Liver (tissue), 9 donors: ENCODE results near the gene DDX54. TPM values are rescaled to one million over a fixed set of nuclear protein-coding genes. Genes with fewer than 3 reads are reported as not detected.

Source experiments
- DNase-seq: peaks from one replicate; pipeline ENCODE4 v3.0.0-alpha.2; 2017; ENCODE audit warnings: low spot score
- H3K27ac ChIP-seq, 2 donors: one replicate each; pipeline ENCODE4 v1.7.0; 2013; ENCODE audit warnings: inconsistent platforms in 2 of 2, low read length in 2 of 2, control low read depth in 1 of 2, low read depth in 1 of 2, mild to moderate bottlenecking in 1 of 2
- H3K27me3 ChIP-seq, 4 donors: one replicate each; pipeline versions ENCODE4 v1.6.1 to v1.7.0; 2013; ENCODE audit warnings: low read length in 3 of 4, inconsistent platforms in 1 of 4, mild to moderate bottlenecking in 1 of 4, moderate library complexity in 1 of 4; ENCODE audit not compliant: control insufficient read depth in 4 of 4, insufficient read depth in 4 of 4
- H3K36me3 ChIP-seq, 4 donors: one replicate each; pipeline versions ENCODE4 v1.6.1 to v1.7.0; 2013; ENCODE audit warnings: low read length in 3 of 4, mild to moderate bottlenecking in 3 of 4, low read depth in 1 of 4, moderate library complexity in 1 of 4; ENCODE audit not compliant: control insufficient read depth in 4 of 4, insufficient read depth in 3 of 4
- H3K4me1 ChIP-seq, 4 donors: one replicate each; pipeline versions ENCODE4 v1.6.1 to v1.7.0; 2013; ENCODE audit warnings: low read length in 3 of 4, mild to moderate bottlenecking in 3 of 4, moderate library complexity in 1 of 4; ENCODE audit not compliant: control insufficient read depth in 4 of 4, insufficient read depth in 4 of 4
- H3K4me3 ChIP-seq, 3 donors: one replicate each; pipeline versions ENCODE4 v1.6.1 to v1.7.0; 2013; ENCODE audit warnings: low read length in 3 of 3, control low read depth in 1 of 3, low read depth in 1 of 3, mild to moderate bottlenecking in 1 of 3
- H3K9ac ChIP-seq, 2 donors: one replicate each; pipeline ENCODE4 v1.7.0; 2013; ENCODE audit warnings: low read length in 2 of 2, mild to moderate bottlenecking in 2 of 2, moderate library complexity in 2 of 2, control low read depth in 1 of 2, low read depth in 1 of 2
- H3K9me3 ChIP-seq, 4 donors: one replicate each; pipeline versions ENCODE4 v1.6.1 to v1.7.0; 2013; ENCODE audit warnings: low read length in 3 of 4; ENCODE audit not compliant: control insufficient read depth in 4 of 4
- ATF3 ChIP-seq: IDR thresholded peaks from 2 replicates; pipeline ENCODE4 v1.6.1; 2016; ENCODE audit warnings: antibody characterized with exemption
- CTCF ChIP-seq: fragments of 150-350 bp; IDR thresholded peaks from 2 replicates; pipeline ENCODE4 v1.5.1; 2017; ENCODE audit warnings: improper control_type of control experiment, low read depth, low read length; ENCODE audit not compliant: missing input control
- EGR1 ChIP-seq, 2 donors: IDR thresholded peaks; 2 replicates each; pipeline ENCODE4 v1.6.1; 2016 to 2018; ENCODE audit warnings: antibody characterized with exemption in 2 of 2, low read depth in 2 of 2
- FOXA1 ChIP-seq: IDR thresholded peaks from 2 replicates; pipeline ENCODE4 v1.6.1; 2016; ENCODE audit warnings: antibody characterized with exemption
- FOXA2 ChIP-seq: IDR thresholded peaks from 2 replicates; pipeline ENCODE4 v1.6.1; 2016; ENCODE audit warnings: antibody characterized with exemption
- GABPA ChIP-seq, 2 donors: IDR thresholded peaks in 1 of 2; conservative IDR thresholded peaks in 1 of 2; 2 replicates each; pipeline ENCODE4 v1.6.1; 2016; ENCODE audit warnings: antibody characterized with exemption in 2 of 2, mild to moderate bottlenecking in 1 of 2, moderate library complexity in 1 of 2
- HNF4A ChIP-seq, 2 donors: conservative IDR thresholded peaks; 2 replicates each; pipeline ENCODE4 v1.6.1; 2016; ENCODE audit warnings: antibody characterized with exemption in 2 of 2, mild to moderate bottlenecking in 2 of 2
- HNF4G ChIP-seq: IDR thresholded peaks from 2 replicates; pipeline ENCODE4 v1.6.1; 2016; ENCODE audit warnings: antibody characterized with exemption
- JUND ChIP-seq, 2 donors: IDR thresholded peaks; 2 replicates each; pipeline ENCODE4 v1.6.1; 2016; ENCODE audit warnings: antibody characterized with exemption in 2 of 2
- MAX ChIP-seq: IDR thresholded peaks from 2 replicates; pipeline ENCODE4 v1.6.1; 2016; ENCODE audit warnings: antibody characterized with exemption
- NR2F2 ChIP-seq: IDR thresholded peaks from 2 replicates; pipeline ENCODE4 v1.6.1; 2016; ENCODE audit warnings: antibody characterized with exemption
- RAD21 ChIP-seq, 2 donors: IDR thresholded peaks; 2 replicates each; pipeline ENCODE4 v1.6.1; 2016; ENCODE audit warnings: antibody characterized with exemption in 2 of 2, mild to moderate bottlenecking in 2 of 2
- REST ChIP-seq: IDR thresholded peaks from 2 replicates; pipeline ENCODE4 v1.6.1; 2016; ENCODE audit warnings: antibody characterized with exemption, mild to moderate bottlenecking
- RXRA ChIP-seq, 2 donors: IDR thresholded peaks; 2 replicates each; pipeline ENCODE4 v1.6.1; 2017 to 2018; ENCODE audit warnings: antibody characterized with exemption in 2 of 2, mild to moderate bottlenecking in 1 of 2
- SP1 ChIP-seq: IDR thresholded peaks from 2 replicates; pipeline ENCODE4 v1.6.1; 2018; ENCODE audit warnings: antibody characterized with exemption, mild to moderate bottlenecking
- TAF1 ChIP-seq: conservative IDR thresholded peaks from 2 replicates; pipeline ENCODE4 v1.6.1; 2016; ENCODE audit warnings: antibody characterized with exemption, mild to moderate bottlenecking
- YY1 ChIP-seq: IDR thresholded peaks from 2 replicates; pipeline ENCODE4 v1.6.1; 2016; ENCODE audit warnings: antibody characterized with exemption, mild to moderate bottlenecking
- ZBTB33 ChIP-seq: IDR thresholded peaks from 2 replicates; pipeline ENCODE4 v1.6.1; 2016; ENCODE audit warnings: antibody characterized with exemption
- WGBS: extraction: QIAGEN DNeasy Blood & Tissue Kit; methylation state at CpG from one replicate; pipeline ENCODE4 v1.1.7; 2013; 5-methylcytosine and 5-hydroxymethylcytosine counted together
- polyA plus RNA-seq, 2 donors: library from polyadenylated mRNA; stranded (reverse) in 1 of 2; unstranded in 1 of 2; fragments of 200-250 nt in 1 of 2; fragments of >200 nt in 1 of 2; fragmentation: Nextera tagmentation in 1 of 2; extraction: Ambion mirVana in 1 of 2; gene quantifications; one replicate each; pipeline versions ENCODE4 v1.2.1 to v1.2.3, GENCODE V29; 2013 to 2015
- total RNA-seq, 2 donors: library from RNA; depleted of rRNA; stranded (reverse); fragments of >200 nt; gene quantifications; one replicate each; pipeline ENCODE4 v1.2.3, GENCODE V29; 2014
- donor health status: healthy.
- donor health status: healthy.
- donor health status: healthy.
- donor health status: healthy.
- donor health status: healthy.

The DDX54 gene
- total and polyA plus RNA-seq, 4 donors: 20.2 to 28.4 (median 21.6) TPM

GRCh38 chr12:113111247-113111646 is 74.0 kb downstream of the DDX54 start:
- DNase-seq: no peak
- no peaks in the 10 kb centered on the region for H3K4me1 ChIP-seq
- H3K4me3 ChIP-seq: no peak overlapping the region
- H3K27ac ChIP-seq: no peak overlapping the region
- 88% methylated on average over 3 of the region's 3 CpGs for WGBS
- H3K9me3 ChIP-seq: no peaks in the 10 kb centered on the region
- H3K36me3 ChIP-seq: no peaks in the 10 kb centered on the region
- H3K9ac ChIP-seq: no peak overlapping the region
- H3K27me3 ChIP-seq: no peaks in the 10 kb centered on the region
- TF ChIP-seq SP1 (no peak), ZBTB33 (no peak), GABPA (IDR thresholded peaks at IDR 0.05 in 1 of 2, conservative IDR thresholded peaks at IDR 0.05 in 1 of 2) (no peak), CTCF (no peak), RXRA (IDR thresholded peaks at IDR 0.05) (no peak), HNF4G (no peak), RAD21 (IDR thresholded peaks at IDR 0.05) (no peak), HNF4A (conservative IDR thresholded peaks at IDR 0.05) (no peak), YY1 (no peak), ATF3 (no peak), NR2F2 (no peak), FOXA2 (no peak), FOXA1 (no peak)

GRCh38 chr12:113109872-113110599 is 75.2 kb downstream of the DDX54 start:
- H3K9me3 ChIP-seq: no peaks in the 10 kb centered on the region
- DNase-seq: no peak
- no peaks in the 10 kb centered on the region for H3K36me3 ChIP-seq
- WGBS: 65% methylated on average over 7 of the region's 7 CpGs
- H3K4me1 ChIP-seq: no peaks in the 10 kb centered on the region
- no peak overlapping the region for H3K4me3 ChIP-seq
- no peak overlapping the region for H3K27ac ChIP-seq
- H3K9ac ChIP-seq: no peak overlapping the region
- no peaks in the 10 kb centered on the region for H3K27me3 ChIP-seq
- no peak for TF ChIP-seq CTCF
- TF ChIP-seq ATF3: no peak
- TF ChIP-seq RAD21 (IDR thresholded peaks at IDR 0.05): no peak
- no peak for TF ChIP-seq JUND (IDR thresholded peaks at IDR 0.05)
- TF ChIP-seq NR2F2: no peak
- no peak for TF ChIP-seq REST
- no peak for TF ChIP-seq EGR1 (IDR thresholded peaks at IDR 0.05; ENCODE audit: low read depth in 2 of 2)
- TF ChIP-seq FOXA2: no peak
- TF ChIP-seq GABPA (IDR thresholded peaks at IDR 0.05 in 1 of 2, conservative IDR thresholded peaks at IDR 0.05 in 1 of 2): no peak
- no peak for TF ChIP-seq SP1
- TF ChIP-seq HNF4A (conservative IDR thresholded peaks at IDR 0.05): no peak
- no peak for TF ChIP-seq HNF4G
- no peak for TF ChIP-seq TAF1
- TF ChIP-seq FOXA1: no peak
- TF ChIP-seq YY1: no peak
- TF ChIP-seq MAX: no peak
- no peak for TF ChIP-seq ZBTB33
